Ovary (tissue), 9 donors: ENCODE measurements around the gene TSPOAP1. TPM values are rescaled to one million over a fixed set of nuclear protein-coding genes. Genes with fewer than 3 reads are reported as not detected.
A peak's percentile ranks its signal among the peaks of the same experiment; 100 is the strongest.

Experiments used
- DNase-seq, 5 donors: peaks; one replicate each; pipeline ENCODE4 v3.0.0-alpha.2; 2019 to 2020
- H3K27ac ChIP-seq, 2 donors: fragments of 200-600 bp; one replicate each; pipeline versions ENCODE4 v1.5.1 to v1.8.0; 2019 to 2022
- H3K27me3 ChIP-seq: fragments of 200-600 bp; one replicate; pipeline ENCODE4 v1.8.0; 2022
- H3K36me3 ChIP-seq: fragments of 200-600 bp; sonication (generic); one replicate; pipeline ENCODE4 v1.5.1; 2019
- H3K4me1 ChIP-seq: one replicate; pipeline ENCODE4 v1.8.1; 2013; ENCODE audit warnings: mild to moderate bottlenecking, moderate library complexity; ENCODE audit not compliant: insufficient read depth
- H3K4me3 ChIP-seq: fragments of 200-600 bp; sonication (generic); one replicate; pipeline ENCODE4 v1.5.1; 2017
- H3K9me3 ChIP-seq, 2 donors: fragments of 200-600 bp in 1 of 2; sonication (generic) in 1 of 2; one replicate each; pipeline versions ENCODE4 v1.5.1 to v1.8.1; 2013 to 2019; ENCODE audit warnings: mild to moderate bottlenecking in 1 of 2, moderate library complexity in 1 of 2
- EP300 ChIP-seq: sonication (generic); formaldehyde crosslinking; IDR thresholded peaks from one replicate; pipeline ENCODE4 v1.6.1; 2017; ENCODE audit warnings: antibody characterized with exemption
- POLR2A ChIP-seq: fragments of 450-650 bp; IDR thresholded peaks from one replicate; pipeline ENCODE4 v1.6.1; 2017; ENCODE audit warnings: antibody characterized with exemption, mild to moderate bottlenecking, moderate library complexity
- WGBS, 3 donors: extraction: QIAGEN DNeasy Blood & Tissue Kit in 1 of 3; methylation state at CpG; one replicate each; pipeline versions ENCODE4 v1.1.5 to v1.1.7; 2013 to 2017; 5-methylcytosine and 5-hydroxymethylcytosine counted together
- intact Hi-C, 4 donors: fragments of 100-400 bp; cut with DNase I; formaldehyde crosslinking; loops; one replicate each; pipeline versions ENCODE4 v1.11.0 to v1.15.1; 2022 to 2023
- polyA plus RNA-seq, 2 donors: library from polyadenylated mRNA; stranded (reverse); fragments of 200-250 nt in 1 of 2; fragments of 350-450 nt in 1 of 2; fragmentation: Illumina TruSeq in 1 of 2; extraction: RNeasy Lipid Tissue Mini Kit (QIAGEN cat#74804) in 1 of 2; gene quantifications; one replicate each; pipeline ENCODE4 v1.2.3, GENCODE V29; 2013 to 2014
- total RNA-seq, 7 donors: library from RNA; depleted of rRNA in 2 of 7; stranded (reverse); fragments of >200 nt in 2 of 7; fragmentation: NEBNext Ultra II Directional in 3 of 7; extraction: Animal tissue kit (Norgen Biotek cat#: 25700) in 3 of 7; gene quantifications; one replicate each; pipeline versions ENCODE4 v1.1.0 to v1.2.4, GENCODE V29; 2016 to 2023
- TF ChIP-seq, protein P1 (sequence below), 3 donors: fragments of 450-650 bp in 2 of 3; fragments of 200-600 bp in 1 of 3; IDR thresholded peaks; one replicate each; pipeline versions ENCODE4 v1.5.1 to v1.8.0; 2016 to 2022; ENCODE audit warnings: antibody characterized with exemption in 3 of 3, mild to moderate bottlenecking in 1 of 3
- donor health status: DM: no; HTN: no; CAD: no; lungs with moderate emphysema.
- donor health status: DM: no; HTN: no; CAD: no.
- donor health status: Bipolar disorder and iron deficiency.
- donor health status: DM: yes; HTN: yes; CAD: no.
- donor health status: DM: no; HTN: no; CAD: no.
- donor health status: DM: yes; HTN: yes; CAD: no.

The TSPOAP1 gene
- total and polyA plus RNA-seq, 9 donors, result 8.3 to 49.1 (median 37.5) TPM

DNA sequence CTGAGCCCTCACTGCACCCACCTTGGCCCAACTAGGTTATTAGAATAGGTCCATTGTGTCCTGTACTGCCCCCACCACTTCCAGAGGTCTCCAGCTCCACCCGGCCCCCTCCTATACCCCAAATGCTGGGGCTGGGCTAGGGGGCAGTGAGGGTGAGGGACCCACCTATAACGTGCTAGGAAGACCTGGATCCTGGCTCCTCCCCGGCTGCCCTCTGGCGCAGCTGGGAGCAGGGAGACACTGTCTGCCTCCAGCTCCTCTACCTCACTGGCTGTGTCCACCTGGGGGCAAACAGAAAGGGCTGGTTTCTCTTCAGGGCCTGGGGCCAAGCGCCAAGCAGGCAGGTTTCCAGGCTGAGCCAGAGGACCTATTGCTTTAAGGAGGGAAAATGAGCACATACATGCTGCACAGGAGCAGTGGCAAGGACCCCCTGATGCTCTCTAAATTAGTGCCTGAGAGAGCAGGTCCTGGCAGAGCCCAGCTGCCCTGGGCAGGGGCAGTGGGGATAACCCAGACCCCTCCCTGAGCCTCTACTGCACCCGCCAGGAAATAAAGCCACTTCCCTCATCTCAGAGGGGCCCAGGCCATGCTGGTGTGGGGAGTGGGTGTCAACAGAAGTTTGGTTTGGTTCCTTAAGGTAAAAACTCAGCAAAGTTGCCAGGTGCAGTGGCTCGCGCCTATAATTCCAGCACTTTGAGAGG is 12.2 kb downstream of the TSPOAP1 start:
- peak in 2 of 5 donors; percentile 4 to 22 for DNase-seq
- H3K36me3 ChIP-seq, result no peaks in the 10 kb centered on the region
- whole genome bisulfite sequencing, 3 donors, result 91 to 92% (median 92%) methylated on average over 8 of the region's 8 CpGs
- no peak overlapping the region for H3K27ac ChIP-seq
- intact Hi-C loops, result no loop called here
- no peak overlapping the region for H3K4me3 ChIP-seq
- no peaks in the 10 kb centered on the region for H3K9me3 ChIP-seq
- TF ChIP-seq EP300, result no peak
- TF ChIP-seq, protein P1, sequence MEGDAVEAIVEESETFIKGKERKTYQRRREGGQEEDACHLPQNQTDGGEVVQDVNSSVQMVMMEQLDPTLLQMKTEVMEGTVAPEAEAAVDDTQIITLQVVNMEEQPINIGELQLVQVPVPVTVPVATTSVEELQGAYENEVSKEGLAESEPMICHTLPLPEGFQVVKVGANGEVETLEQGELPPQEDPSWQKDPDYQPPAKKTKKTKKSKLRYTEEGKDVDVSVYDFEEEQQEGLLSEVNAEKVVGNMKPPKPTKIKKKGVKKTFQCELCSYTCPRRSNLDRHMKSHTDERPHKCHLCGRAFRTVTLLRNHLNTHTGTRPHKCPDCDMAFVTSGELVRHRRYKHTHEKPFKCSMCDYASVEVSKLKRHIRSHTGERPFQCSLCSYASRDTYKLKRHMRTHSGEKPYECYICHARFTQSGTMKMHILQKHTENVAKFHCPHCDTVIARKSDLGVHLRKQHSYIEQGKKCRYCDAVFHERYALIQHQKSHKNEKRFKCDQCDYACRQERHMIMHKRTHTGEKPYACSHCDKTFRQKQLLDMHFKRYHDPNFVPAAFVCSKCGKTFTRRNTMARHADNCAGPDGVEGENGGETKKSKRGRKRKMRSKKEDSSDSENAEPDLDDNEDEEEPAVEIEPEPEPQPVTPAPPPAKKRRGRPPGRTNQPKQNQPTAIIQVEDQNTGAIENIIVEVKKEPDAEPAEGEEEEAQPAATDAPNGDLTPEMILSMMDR (IDR thresholded peaks at IDR 0.05), result no peak
- H3K4me1 ChIP-seq, result no peaks in the 10 kb centered on the region
- no peaks in the 10 kb centered on the region for H3K27me3 ChIP-seq

- Histone ChIP-seq H3K4me1 (no peaks in the 10 kb centered on the region), H3K27ac (no peak overlapping the region), H3K27me3 (no peaks in the 10 kb centered on the region), H3K4me3 (no peak overlapping the region), H3K9me3 (no peaks in the 10 kb centered on the region), H3K36me3 (no peaks in the 10 kb centered on the region)
- TF ChIP-seq, protein P1 (IDR thresholded peaks at IDR 0.05), result no peak
- 90 to 94% (median 93%) methylated on average over 4 of the region's 4 CpGs for WGBS, 3 donors
- no peak for DNase-seq
- intact Hi-C loops, result no loop called here
Observed at GRCh38 chr17:58315750-58316149, 12.8 kb downstream of the TSPOAP1 start.

DNA sequence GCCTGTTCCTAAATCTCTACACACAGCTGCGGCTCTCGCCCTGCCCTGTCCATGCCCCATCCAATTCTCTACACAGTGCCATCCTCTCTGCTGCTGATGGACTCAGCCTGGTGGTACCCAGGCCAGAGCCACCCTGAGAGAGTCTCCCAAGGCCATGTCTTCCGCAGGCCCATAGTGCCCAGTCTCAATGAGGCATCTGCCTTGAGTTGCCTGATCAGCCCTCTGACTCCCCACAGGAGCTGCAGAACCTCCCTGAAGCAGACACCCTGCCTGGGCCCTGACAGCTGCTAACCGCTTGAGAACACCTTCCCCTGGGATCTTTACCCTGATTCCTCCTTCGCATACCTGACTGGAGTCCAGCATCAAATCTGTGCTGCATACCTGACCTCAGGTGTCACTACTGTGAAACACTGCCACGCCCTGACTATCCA is 13.3 kb downstream of the TSPOAP1 start:
- intact Hi-C loops, result no loop called here
- no peaks in the 10 kb centered on the region for H3K4me1 ChIP-seq
- DNase-seq, result peak in 2 of 5 donors; percentile 7 to 9
- no peak overlapping the region for H3K4me3 ChIP-seq
- TF ChIP-seq, protein P1 (IDR thresholded peaks at IDR 0.05), result no peak
- TF ChIP-seq EP300 (no peak), POLR2A (no peak)
- no peaks in the 10 kb centered on the region for H3K9me3 ChIP-seq
- no peaks in the 10 kb centered on the region for H3K36me3 ChIP-seq
- H3K27ac ChIP-seq, result no peak overlapping the region
- 93 to 99% (median 96%) methylated on average over 6 of the region's 6 CpGs for WGBS, 3 donors
- no peaks in the 10 kb centered on the region for H3K27me3 ChIP-seq

DNA sequence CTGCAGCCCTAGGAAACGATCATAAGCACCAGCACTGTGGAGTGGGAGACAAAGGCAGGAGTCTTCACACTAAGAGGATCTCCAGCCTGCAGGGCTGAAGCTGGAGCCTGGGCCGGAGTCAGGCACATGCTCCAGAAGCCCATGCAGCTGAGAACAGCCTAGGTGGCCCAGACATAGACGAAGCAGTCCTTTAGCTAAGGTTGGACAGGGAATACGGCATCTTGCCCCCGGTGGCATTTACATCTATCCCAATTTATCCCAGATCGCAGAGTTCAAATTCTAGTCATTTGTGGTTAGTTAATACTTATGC is 13.9 kb downstream of the TSPOAP1 start:
- no peaks in the 10 kb centered on the region for H3K27me3 ChIP-seq
- H3K9me3 ChIP-seq, result no peaks in the 10 kb centered on the region
- 87 to 95% (median 91%) methylated on average over 6 of the region's 6 CpGs for WGBS, 3 donors
- no peak overlapping the region for H3K27ac ChIP-seq
- peak in 1 of 5 donors; percentile 3 for DNase-seq
- H3K4me3 ChIP-seq, result no peak overlapping the region
- H3K36me3 ChIP-seq, result no peaks in the 10 kb centered on the region
- H3K4me1 ChIP-seq, result no peaks in the 10 kb centered on the region
- intact Hi-C loops, result no loop called here
- TF ChIP-seq, protein P1 (IDR thresholded peaks at IDR 0.05), result no peak
- no peak for TF ChIP-seq EP300
- TF ChIP-seq POLR2A, result no peak
